GM21367 (cell line): ENCODE measurements around the gene OTOG.

Source experiments
- ATAC-seq: cut with Tn5 transposase; IDR thresholded peaks from one replicate; pipeline ENCODE4 v1.9.1; 2021; ENCODE audit not compliant: unreplicated experiment

Gene OTOG

GRCh38 chr11:17517186-17517585 is 29.9 kb upstream of the OTOG start:
- ATAC-seq, result no peak

- ATAC-seq, result no peak
These were observed 28.7 kb upstream of the OTOG start for GRCh38 chr11:17518366-17518765.

GRCh38 chr11:17519061-17519885 is 27.8 kb upstream of the OTOG start:
- ATAC-seq, result no peak

GRCh38 chr11:17521106-17521900 is 25.8 kb upstream of the OTOG start:
- no peak for ATAC-seq

GRCh38 chr11:17522655-17523054 is 24.4 kb upstream of the OTOG start:
- ATAC-seq, result no peak

- ATAC-seq, result no peak
These were observed 22.8 kb upstream of the OTOG start for GRCh38 chr11:17524221-17524620.

GRCh38 chr11:17525570-17525969 is 21.5 kb upstream of the OTOG start:
- ATAC-seq, result no peak

- no peak for ATAC-seq
These were observed 20.7 kb upstream of the OTOG start for GRCh38 chr11:17526326-17526725.

- ATAC-seq, result no peak
These were observed 20.0 kb upstream of the OTOG start for GRCh38 chr11:17526931-17527627.

- no peak for ATAC-seq
These were observed 19.4 kb upstream of the OTOG start for GRCh38 chr11:17527628-17527995.

GRCh38 chr11:17528181-17528691 is 18.8 kb upstream of the OTOG start:
- ATAC-seq, result peak; percentile 79

GRCh38 chr11:17528906-17529843 is 17.9 kb upstream of the OTOG start:
- no peak for ATAC-seq

- ATAC-seq, result no peak
These were observed 17.2 kb upstream of the OTOG start for GRCh38 chr11:17529844-17530185.

- no peak for ATAC-seq
These were observed 15.9 kb upstream of the OTOG start for GRCh38 chr11:17531071-17531600.

- ATAC-seq, result no peak
These were observed 15.4 kb upstream of the OTOG start for GRCh38 chr11:17531636-17532113.

- no peak for ATAC-seq
These were observed 14.3 kb upstream of the OTOG start for GRCh38 chr11:17532784-17533183.

GRCh38 chr11:17533341-17533740 is 13.7 kb upstream of the OTOG start:
- ATAC-seq, result no peak

- no peak for ATAC-seq
These were observed 13.2 kb upstream of the OTOG start for GRCh38 chr11:17533778-17534415.

- no peak for ATAC-seq
These were observed 11.6 kb upstream of the OTOG start for GRCh38 chr11:17535488-17535887.

GRCh38 chr11:17537261-17537660 is 9.8 kb upstream of the OTOG start:
- no peak for ATAC-seq
